Right lobe of liver (tissue), 4 donors: Measurements from ENCODE around the gene DCC.

Experiments
- POLR2A ChIP-seq: fragments of 450-650 bp; IDR thresholded peaks from one replicate; pipeline ENCODE4 v1.6.1; 2017; ENCODE audit warnings: antibody characterized with exemption, mild to moderate bottlenecking
- TF ChIP-seq, protein P1 (sequence below), 4 donors: fragments of 200-600 bp in 3 of 4; fragments of 450-650 bp in 1 of 4; IDR thresholded peaks; one replicate each; pipeline versions ENCODE4 v1.5.1 to v1.8.0; 2016 to 2022; ENCODE audit warnings: antibody characterized with exemption in 4 of 4, mild to moderate bottlenecking in 2 of 4
- donor health status: DM: no; HTN: no; CAD: no.
- donor health status: DM: no; HTN: no; CAD: no.
- donor health status: DM: no; HTN: yes; CAD: no.

DNA sequence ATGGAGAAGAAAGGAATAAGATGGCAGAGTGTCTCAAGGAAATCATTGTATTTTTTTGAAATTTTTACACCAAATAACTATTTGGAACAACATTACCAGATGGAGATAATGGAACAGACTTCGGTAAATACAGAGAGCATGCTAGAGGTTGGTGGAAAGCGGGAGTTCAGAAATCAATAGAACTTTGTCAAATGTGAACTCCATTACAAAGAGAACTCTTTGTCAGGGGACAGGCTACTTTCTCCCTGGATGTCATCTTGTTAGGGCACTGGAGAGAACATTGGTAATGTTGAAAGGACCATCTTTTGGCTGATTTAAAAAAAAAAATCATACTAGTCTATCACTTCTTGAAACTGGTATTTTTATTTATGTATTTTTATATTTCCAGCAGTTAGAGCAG, 30.8 kb downstream of the DCC start:
- TF ChIP-seq, protein P1, sequence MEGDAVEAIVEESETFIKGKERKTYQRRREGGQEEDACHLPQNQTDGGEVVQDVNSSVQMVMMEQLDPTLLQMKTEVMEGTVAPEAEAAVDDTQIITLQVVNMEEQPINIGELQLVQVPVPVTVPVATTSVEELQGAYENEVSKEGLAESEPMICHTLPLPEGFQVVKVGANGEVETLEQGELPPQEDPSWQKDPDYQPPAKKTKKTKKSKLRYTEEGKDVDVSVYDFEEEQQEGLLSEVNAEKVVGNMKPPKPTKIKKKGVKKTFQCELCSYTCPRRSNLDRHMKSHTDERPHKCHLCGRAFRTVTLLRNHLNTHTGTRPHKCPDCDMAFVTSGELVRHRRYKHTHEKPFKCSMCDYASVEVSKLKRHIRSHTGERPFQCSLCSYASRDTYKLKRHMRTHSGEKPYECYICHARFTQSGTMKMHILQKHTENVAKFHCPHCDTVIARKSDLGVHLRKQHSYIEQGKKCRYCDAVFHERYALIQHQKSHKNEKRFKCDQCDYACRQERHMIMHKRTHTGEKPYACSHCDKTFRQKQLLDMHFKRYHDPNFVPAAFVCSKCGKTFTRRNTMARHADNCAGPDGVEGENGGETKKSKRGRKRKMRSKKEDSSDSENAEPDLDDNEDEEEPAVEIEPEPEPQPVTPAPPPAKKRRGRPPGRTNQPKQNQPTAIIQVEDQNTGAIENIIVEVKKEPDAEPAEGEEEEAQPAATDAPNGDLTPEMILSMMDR (IDR thresholded peaks at IDR 0.05) = no peak
- TF ChIP-seq POLR2A = no peak
